IPS-20b (cell line): ENCODE results near the gene PNLDC1.

Experiments
- H3K27ac ChIP-seq: one replicate; pipeline ENCODE4 v1.5.1; 2013; ENCODE audit warnings: low read length
- H3K27me3 ChIP-seq: 2 replicates; pipeline ENCODE4 v1.6.1; 2013; ENCODE audit warnings: mild to moderate bottlenecking, low read length, inconsistent platforms; ENCODE audit not compliant: insufficient read depth
- H3K36me3 ChIP-seq: 2 replicates; pipeline ENCODE4 v1.6.1; 2013; ENCODE audit warnings: low read depth, mild to moderate bottlenecking, inconsistent platforms, low read length, moderate library complexity; ENCODE audit not compliant: insufficient read depth
- H3K4me1 ChIP-seq: 2 replicates; pipeline ENCODE4 v1.6.1; 2013; ENCODE audit warnings: mild to moderate bottlenecking, control low read depth, inconsistent platforms, low read length, moderate library complexity; ENCODE audit not compliant: insufficient read depth
- H3K4me3 ChIP-seq: 2 replicates; pipeline ENCODE4 v1.5.1; 2013; ENCODE audit warnings: mild to moderate bottlenecking, low read length, inconsistent platforms
- H3K9ac ChIP-seq: 2 replicates; pipeline ENCODE4 v1.6.1; 2013; ENCODE audit warnings: low read depth, mild to moderate bottlenecking, inconsistent platforms, low read length, moderate library complexity
- H3K9me3 ChIP-seq: 2 replicates; pipeline ENCODE4 v1.6.1; 2013; ENCODE audit warnings: mild to moderate bottlenecking, low read depth, low read length, inconsistent platforms; ENCODE audit not compliant: insufficient read depth

PNLDC1 gene

GRCh38 chr6:159761873-159762680 is 38.0 kb upstream of the PNLDC1 start, which contains the start of gene ACAT2:
TSS of gene ACAT2 (plus strand) at chr6:159762045. CDS start at chr6:159762088, 43 bp downstream.
- H3K9me3 ChIP-seq: no peaks in the 10 kb centered on the region
- peak within 1 kb of the TSS; percentile 64 for H3K27ac ChIP-seq
- H3K4me1 ChIP-seq: peaks cover 24% of the 10 kb centered on the region
- H3K27me3 ChIP-seq: no peaks in the 10 kb centered on the region
- peaks cover 67% of the 10 kb centered on the region for H3K36me3 ChIP-seq
- H3K4me3 ChIP-seq: peak within 1 kb of the TSS; percentile 93
- H3K9ac ChIP-seq: peak within 1 kb of the TSS; percentile 90

GRCh38 chr6:159762681-159763293 is 37.3 kb upstream of the PNLDC1 start:
- H3K4me1 ChIP-seq: peaks cover 24% of the 10 kb centered on the region
- H3K9me3 ChIP-seq: no peaks in the 10 kb centered on the region
- peaks cover 67% of the 10 kb centered on the region for H3K36me3 ChIP-seq
- peak overlapping the region; percentile 93 for H3K4me3 ChIP-seq
- peak overlapping the region; percentile 64 for H3K27ac ChIP-seq
- H3K9ac ChIP-seq: peak overlapping the region; percentile 90; the same call in 1 of the 2 replicates
- H3K27me3 ChIP-seq: no peaks in the 10 kb centered on the region

- H3K4me1 ChIP-seq: peaks cover 4% of the 10 kb centered on the region; the same call in 1 of the 2 replicates
- H3K9me3 ChIP-seq: no peaks in the 10 kb centered on the region
- H3K27me3 ChIP-seq: no peaks in the 10 kb centered on the region
- peaks cover 88% of the 10 kb centered on the region for H3K36me3 ChIP-seq
- H3K4me3 ChIP-seq: no peak overlapping the region
- H3K9ac ChIP-seq: no peak overlapping the region
- no peak overlapping the region for H3K27ac ChIP-seq
Observed at GRCh38 chr6:159766906-159767305, 33.2 kb upstream of the PNLDC1 start.

GRCh38 chr6:159769470-159769869 is 30.6 kb upstream of the PNLDC1 start:
- no peaks in the 10 kb centered on the region for H3K9me3 ChIP-seq
- no peaks in the 10 kb centered on the region for H3K4me1 ChIP-seq
- H3K9ac ChIP-seq: no peak overlapping the region
- no peak overlapping the region for H3K4me3 ChIP-seq
- H3K27me3 ChIP-seq: no peaks in the 10 kb centered on the region
- H3K27ac ChIP-seq: no peak overlapping the region
- peaks cover 98% of the 10 kb centered on the region for H3K36me3 ChIP-seq

GRCh38 chr6:159772196-159772595 is 27.9 kb upstream of the PNLDC1 start:
- H3K4me1 ChIP-seq: no peaks in the 10 kb centered on the region
- no peaks in the 10 kb centered on the region for H3K9me3 ChIP-seq
- no peak overlapping the region for H3K4me3 ChIP-seq
- no peak overlapping the region for H3K9ac ChIP-seq
- H3K36me3 ChIP-seq: peaks cover 98% of the 10 kb centered on the region
- H3K27ac ChIP-seq: no peak overlapping the region
- no peaks in the 10 kb centered on the region for H3K27me3 ChIP-seq

- Histone ChIP-seq H3K4me1 (no peaks in the 10 kb centered on the region), H3K4me3 (no peak overlapping the region), H3K27me3 (no peaks in the 10 kb centered on the region), H3K36me3 (peaks cover 100% of the 10 kb centered on the region), H3K27ac (no peak overlapping the region), H3K9me3 (no peaks in the 10 kb centered on the region), H3K9ac (no peak overlapping the region)
Observed at GRCh38 chr6:159777240-159777904, 22.7 kb upstream of the PNLDC1 start.

GRCh38 chr6:159778131-159778530 is 21.9 kb upstream of the PNLDC1 start:
- no peaks in the 10 kb centered on the region for H3K9me3 ChIP-seq
- peaks cover 100% of the 10 kb centered on the region for H3K36me3 ChIP-seq
- no peak overlapping the region for H3K9ac ChIP-seq
- H3K4me3 ChIP-seq: no peak overlapping the region
- no peaks in the 10 kb centered on the region for H3K27me3 ChIP-seq
- no peak overlapping the region for H3K27ac ChIP-seq
- no peaks in the 10 kb centered on the region for H3K4me1 ChIP-seq

GRCh38 chr6:159778542-159779103 is 21.5 kb upstream of the PNLDC1 start:
- Histone ChIP-seq H3K9ac (no peak overlapping the region), H3K27ac (no peak overlapping the region), H3K27me3 (no peaks in the 10 kb centered on the region), H3K36me3 (peaks cover 100% of the 10 kb centered on the region), H3K4me1 (no peaks in the 10 kb centered on the region), H3K4me3 (no peak overlapping the region), H3K9me3 (no peaks in the 10 kb centered on the region)

GRCh38 chr6:159788276-159788675 is 11.8 kb upstream of the PNLDC1 start:
- no peaks in the 10 kb centered on the region for H3K9me3 ChIP-seq
- no peaks in the 10 kb centered on the region for H3K27me3 ChIP-seq
- H3K9ac ChIP-seq: peak overlapping the region; percentile 96; the same call in 1 of the 2 replicates
- peaks cover 4% of the 10 kb centered on the region; the same call in 1 of the 2 replicates for H3K4me1 ChIP-seq
- H3K4me3 ChIP-seq: peak overlapping the region; percentile 89
- H3K27ac ChIP-seq: no peak overlapping the region
- H3K36me3 ChIP-seq: peaks cover 63% of the 10 kb centered on the region

GRCh38 chr6:159788753-159789376 is 11.2 kb upstream of the PNLDC1 start:
- Histone ChIP-seq H3K9ac (peak overlapping the region; percentile 96), H3K4me3 (peak overlapping the region; percentile 89), H3K9me3 (no peaks in the 10 kb centered on the region), H3K4me1 (peaks cover 4% of the 10 kb centered on the region; the same call in 1 of the 2 replicates), H3K36me3 (peaks cover 62% of the 10 kb centered on the region), H3K27me3 (no peaks in the 10 kb centered on the region), H3K27ac (no peak overlapping the region)
